GOT3 (cell line): Measurements from ENCODE around the gene DCAF15.
"Not testable (repeated sequence)": the region's sequence is repeated elsewhere in the genome, so short reads cannot be mapped to it uniquely, and the experiment has no call there.

Source experiments
- DNase-seq: peaks from one replicate; lab custom pipeline; 2025; ENCODE audit warnings: mixed read lengths; lab: John Stamatoyannopoulos, UW

The DCAF15 gene

GRCh38 chr19:13952154-13952930, at the start of gene DCAF15:
TSS of gene DCAF15 (plus strand) at chr19:13952509. CDS start at chr19:13952513, 4 bp downstream.
- peak; percentile 98 for DNase-seq

GRCh38 chr19:13902993-13903555, 49.2 kb upstream of the DCAF15 start:
- no peak for DNase-seq

GRCh38 chr19:13905634-13906520, 46.4 kb upstream of the DCAF15 start, which contains the start of the genes BRME1 and CC2D1A:
TSS of gene BRME1 (minus strand) at chr19:13906117. CDS start at chr19:13904892, 1,225 bp downstream.
TSS of gene CC2D1A (plus strand) at chr19:13906201. CDS start at chr19:13906442, 241 bp downstream.
- peak; percentile 68 for DNase-seq

- no peak for DNase-seq
Observed at GRCh38 chr19:13906521-13906904, 45.8 kb upstream of the DCAF15 start.

- DNase-seq = no peak
Observed at GRCh38 chr19:13906910-13907309, 45.4 kb upstream of the DCAF15 start.

GRCh38 chr19:13908674-13909073, 43.6 kb upstream of the DCAF15 start:
- no peak for DNase-seq

- DNase-seq = no peak
Observed at GRCh38 chr19:13909430-13909829, 42.9 kb upstream of the DCAF15 start.

GRCh38 chr19:13913352-13913751, 39.0 kb upstream of the DCAF15 start:
- no peak for DNase-seq

GRCh38 chr19:13914777-13915176, 37.5 kb upstream of the DCAF15 start:
- no peak for DNase-seq

- DNase-seq = no peak
Observed at GRCh38 chr19:13917888-13918406, 34.4 kb upstream of the DCAF15 start.

GRCh38 chr19:13918726-13919411, 33.4 kb upstream of the DCAF15 start:
- no peak for DNase-seq

GRCh38 chr19:13920524-13920923, 31.8 kb upstream of the DCAF15 start:
- DNase-seq = no peak

- no peak for DNase-seq
Observed at GRCh38 chr19:13920940-13921747, 31.2 kb upstream of the DCAF15 start.

- DNase-seq = not testable (repeated sequence)
Observed at GRCh38 chr19:13922118-13922517, 30.2 kb upstream of the DCAF15 start.

- DNase-seq = no peak
Observed at GRCh38 chr19:13923194-13923987, 28.9 kb upstream of the DCAF15 start.

- DNase-seq = no peak
Observed at GRCh38 chr19:13926010-13926409, 26.3 kb upstream of the DCAF15 start.

GRCh38 chr19:13926715-13927114, 25.6 kb upstream of the DCAF15 start:
- DNase-seq = no peak

GRCh38 chr19:13929340-13929739, 23.0 kb upstream of the DCAF15 start:
- no peak for DNase-seq

GRCh38 chr19:13929956-13930355, 22.4 kb upstream of the DCAF15 start:
- DNase-seq = no peak

- no peak for DNase-seq
Observed at GRCh38 chr19:13930402-13930801, 21.9 kb upstream of the DCAF15 start.
